DND-41 (cell line): Measurements from ENCODE around the gene SARM1.

Experiments
- EZH2 ChIP-seq: IDR thresholded peaks from 3 replicates; pipeline ENCODE4 v1.6.1; 2012; ENCODE audit warnings: borderline replicate concordance, low read depth, mild to moderate bottlenecking, moderate library complexity, low read length, inconsistent platforms; ENCODE audit not compliant: severe bottlenecking
- TF ChIP-seq, protein P1 (sequence below): IDR thresholded peaks from 2 replicates; pipeline ENCODE4 v1.5.1; 2012; ENCODE audit warnings: borderline replicate concordance, low read length, moderate library complexity, mild to moderate bottlenecking; ENCODE audit not compliant: poor library complexity, severe bottlenecking; ENCODE audit errors: extremely low read depth

- TF ChIP-seq, protein P1, sequence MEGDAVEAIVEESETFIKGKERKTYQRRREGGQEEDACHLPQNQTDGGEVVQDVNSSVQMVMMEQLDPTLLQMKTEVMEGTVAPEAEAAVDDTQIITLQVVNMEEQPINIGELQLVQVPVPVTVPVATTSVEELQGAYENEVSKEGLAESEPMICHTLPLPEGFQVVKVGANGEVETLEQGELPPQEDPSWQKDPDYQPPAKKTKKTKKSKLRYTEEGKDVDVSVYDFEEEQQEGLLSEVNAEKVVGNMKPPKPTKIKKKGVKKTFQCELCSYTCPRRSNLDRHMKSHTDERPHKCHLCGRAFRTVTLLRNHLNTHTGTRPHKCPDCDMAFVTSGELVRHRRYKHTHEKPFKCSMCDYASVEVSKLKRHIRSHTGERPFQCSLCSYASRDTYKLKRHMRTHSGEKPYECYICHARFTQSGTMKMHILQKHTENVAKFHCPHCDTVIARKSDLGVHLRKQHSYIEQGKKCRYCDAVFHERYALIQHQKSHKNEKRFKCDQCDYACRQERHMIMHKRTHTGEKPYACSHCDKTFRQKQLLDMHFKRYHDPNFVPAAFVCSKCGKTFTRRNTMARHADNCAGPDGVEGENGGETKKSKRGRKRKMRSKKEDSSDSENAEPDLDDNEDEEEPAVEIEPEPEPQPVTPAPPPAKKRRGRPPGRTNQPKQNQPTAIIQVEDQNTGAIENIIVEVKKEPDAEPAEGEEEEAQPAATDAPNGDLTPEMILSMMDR, result no peak
- no peak for TF ChIP-seq EZH2
These were observed 18.6 kb downstream of the SARM1 start for GRCh38 chr17:28390141-28390540.
